Measurements from ENCODE around the gene KRTAP5-1. TPM values are rescaled to one million over a fixed set of nuclear protein-coding genes. Genes with fewer than 3 reads are reported as not detected.
A peak's percentile ranks its signal among the peaks of the same experiment; 100 is the strongest.

The KRTAP5-1 gene
- polyA plus RNA-seq, 1 of the 3 experiments (the other 2 are of a cell fraction): not detected

- Histone ChIP-seq H3K4me2 (peak overlapping the region; percentile 90; the same call in 1 of the 2 replicates), H3K27me3 (ENCODE audit: insufficient read depth) (peaks cover 4% of the 10 kb centered on the region; the same call in 1 of the 2 replicates), H3K79me2 (ENCODE audit: insufficient read depth) (no peaks in the 10 kb centered on the region), H3K36me3 (replicated peaks in 1 of 2; ENCODE audit: control insufficient read depth in 1 of 2, insufficient read depth in 2 of 2, low read length in 1 of 2) (no peaks in the 10 kb centered on the region), H3F3A (replicated peaks; ENCODE audit: insufficient read depth) (no peaks in the 10 kb centered on the region), H3K4me1 (ENCODE audit: control insufficient read depth in 1 of 2, insufficient read depth in 2 of 2, low read depth in 1 of 2, low read length in 1 of 2) (peaks cover 0 to 35% of the 10 kb centered on the region in 2 experiments; a peak in 1 of 4 replicates), H3K9me3 (no peaks in the 10 kb centered on the region), H3K9me2 (no peaks in the 10 kb centered on the region), H2AFZ (ENCODE audit: low read depth) (no peak overlapping the region), H4K20me1 (ENCODE audit: insufficient read depth) (peaks cover 21% of the 10 kb centered on the region), H3K9ac (no peak overlapping the region), H3K27ac (ENCODE audit: low read depth in 2 of 2, low read length in 1 of 2) (peak overlapping the region in 1 of 2 experiments; percentile 81; a peak in 2 of 4 replicates), H3K4me3 (ENCODE audit: low read depth in 2 of 2, low read length in 1 of 2) (peak overlapping the region; percentile 57 to 64; a peak in 3 of 4 replicates)
- CTCF ChIA-PET: interaction anchor here (1.2 to 18.1 kb wide), 3 partner anchors 25 to 82 kb away, joined by 4 to 398 read pairs (median 5); no protein-coding TSS in a partner anchor
- TF ChIP-seq USF1 (IDR thresholded peaks at IDR 0.05; ENCODE audit: borderline replicate concordance, low read depth) (peak; percentile 58; the same call in 1 of the 2 replicates), GATA2 (CRISPR knock-in tag; IDR thresholded peaks at IDR 0.05) (no peak), RCOR1 (IDR thresholded peaks at IDR 0.05; ENCODE audit: low read length) (peak; percentile 48; the same call in 1 of the 2 replicates)
- no peak for DNase-seq
- WGBS (ENCODE audit: low lambda C conversion rate): 87% methylated on average over 3 of the region's 8 CpGs
- POLR2A ChIA-PET: no interaction called here
Observed at GRCh38 chr11:1570531-1570895, 14.6 kb downstream of the KRTAP5-1 start.

GRCh38 chr11:1570001-1570453 lies 15.1 kb downstream of the KRTAP5-1 start:
- POLR2A ChIA-PET: no interaction called here
- CTCF ChIA-PET: interaction anchor here (1.2 to 18.1 kb wide), 4 partner anchors 18 to 83 kb away, joined by 3 to 398 read pairs (median 4); no protein-coding TSS in a partner anchor
- H3K4me2 ChIP-seq: no peak overlapping the region

More at GRCh38 chr11:1570001-1570453, 15.1 kb downstream of the KRTAP5-1 start:
- Histone ChIP-seq H3K27me3 (ENCODE audit: insufficient read depth) (peaks cover 4% of the 10 kb centered on the region; the same call in 1 of the 2 replicates), H3F3A (replicated peaks; ENCODE audit: insufficient read depth) (no peaks in the 10 kb centered on the region), H3K4me1 (ENCODE audit: control insufficient read depth in 1 of 2, insufficient read depth in 2 of 2, low read depth in 1 of 2, low read length in 1 of 2) (peaks cover 0 to 36% of the 10 kb centered on the region in 2 experiments; a peak in 1 of 4 replicates), H3K79me2 (ENCODE audit: insufficient read depth) (no peaks in the 10 kb centered on the region), H4K20me1 (ENCODE audit: insufficient read depth) (peaks cover 23% of the 10 kb centered on the region), H3K9me3 (no peaks in the 10 kb centered on the region), H3K27ac (ENCODE audit: low read depth in 2 of 2, low read length in 1 of 2) (no peak overlapping the region), H3K9me2 (no peaks in the 10 kb centered on the region), H3K4me3 (ENCODE audit: low read depth in 2 of 2, low read length in 1 of 2) (peak overlapping the region in 1 of 2 experiments; percentile 57; a peak in 1 of 4 replicates), H3K36me3 (replicated peaks in 1 of 2; ENCODE audit: control insufficient read depth in 1 of 2, insufficient read depth in 2 of 2, low read length in 1 of 2) (no peaks in the 10 kb centered on the region), H2AFZ (ENCODE audit: low read depth) (no peak overlapping the region), H3K9ac (no peak overlapping the region)
- DNase-seq: peak; percentile 24
- WGBS (ENCODE audit: low lambda C conversion rate): 93% methylated on average over 3 of the region's 11 CpGs
- TF ChIP-seq GATA2 (CRISPR knock-in tag; IDR thresholded peaks at IDR 0.05) (no peak), PBX3 (IDR thresholded peaks at IDR 0.05) (no peak), FOXJ3 (CRISPR knock-in tag; IDR thresholded peaks at IDR 0.05) (no peak), CTCF (IDR thresholded peaks at IDR 0.05) (no peak), GABPA (IDR thresholded peaks at IDR 0.05; ENCODE audit: low read depth) (no peak), RXRA (IDR thresholded peaks at IDR 0.05; ENCODE audit: borderline replicate concordance, low read depth) (no peak), YY1 (IDR thresholded peaks at IDR 0.05; ENCODE audit: low read depth) (no peak), RFX5 (IDR thresholded peaks at IDR 0.05; ENCODE audit: low read length) (no peak), IRF3 (IDR thresholded peaks at IDR 0.05; ENCODE audit: low read depth, low read length) (no peak), USF2 (IDR thresholded peaks at IDR 0.05; ENCODE audit: borderline replicate concordance, low read depth, low read length) (no peak), SIN3A (IDR thresholded peaks at IDR 0.05; ENCODE audit: borderline replicate concordance, low read depth, low read length) (no peak), TAF1 (IDR thresholded peaks at IDR 0.05; ENCODE audit: borderline replicate concordance, low read depth, low read length) (no peak)

Data from SK-N-SH (cell line).